Measurements from ENCODE around the gene SAE1.
"Not testable (repeated sequence)": the region's sequence is repeated elsewhere in the genome, so short reads cannot be mapped to it uniquely, and the experiment has no call there.

Gene SAE1

GRCh38 chr19:47132194-47132852 lies 1.7 kb downstream of the SAE1 start:
- DNase-seq = no peak

GRCh38 chr19:47133021-47133471 lies 2.4 kb downstream of the SAE1 start:
- no peak for DNase-seq

- no peak for DNase-seq
Observed at GRCh38 chr19:47134545-47134944, 3.9 kb downstream of the SAE1 start.

- no peak for DNase-seq
Observed at GRCh38 chr19:47135156-47135555, 4.5 kb downstream of the SAE1 start.

GRCh38 chr19:47141252-47141651 lies 10.6 kb downstream of the SAE1 start:
- DNase-seq = not testable (repeated sequence)

- DNase-seq = no peak
Observed at GRCh38 chr19:47141695-47142094, 11.1 kb downstream of the SAE1 start.

- no peak for DNase-seq
Observed at GRCh38 chr19:47142779-47143178, 12.1 kb downstream of the SAE1 start.

GRCh38 chr19:47143322-47144073 lies 12.9 kb downstream of the SAE1 start:
- no peak for DNase-seq

GRCh38 chr19:47144630-47145029 lies 14.0 kb downstream of the SAE1 start:
- DNase-seq = no peak

GRCh38 chr19:47145639-47146486 lies 15.2 kb downstream of the SAE1 start:
- no peak for DNase-seq

- DNase-seq = no peak
Observed at GRCh38 chr19:47146920-47147319, 16.3 kb downstream of the SAE1 start.

- DNase-seq = no peak
Observed at GRCh38 chr19:47151627-47152026, 21.0 kb downstream of the SAE1 start.

GRCh38 chr19:47152205-47152604 lies 21.6 kb downstream of the SAE1 start:
- DNase-seq = no peak

- no peak for DNase-seq
Observed at GRCh38 chr19:47152632-47153031, 22.0 kb downstream of the SAE1 start.

- no peak for DNase-seq
Observed at GRCh38 chr19:47153266-47153665, 22.6 kb downstream of the SAE1 start.

- no peak for DNase-seq
Observed at GRCh38 chr19:47155148-47155547, 24.5 kb downstream of the SAE1 start.

- no peak for DNase-seq
Observed at GRCh38 chr19:47156861-47157430, 26.3 kb downstream of the SAE1 start.

GRCh38 chr19:47157431-47158321 lies 27.0 kb downstream of the SAE1 start:
- no peak for DNase-seq

GRCh38 chr19:47158367-47158791 lies 27.7 kb downstream of the SAE1 start:
- DNase-seq = no peak

GRCh38 chr19:47158879-47159503 lies 28.4 kb downstream of the SAE1 start:
- DNase-seq = no peak

GRCh38 chr19:47161876-47162489 lies 31.3 kb downstream of the SAE1 start:
- no peak for DNase-seq
